HG03139 (cell line): Measurements from ENCODE around the gene ZNF732.
"Not testable (repeated sequence)": the region's sequence is repeated elsewhere in the genome, so short reads cannot be mapped to it uniquely, and the experiment has no call there.

Experiments used
- ATAC-seq: cut with Tn5 transposase; IDR thresholded peaks from one replicate; pipeline ENCODE4 v1.9.1; 2021; ENCODE audit not compliant: unreplicated experiment

Gene ZNF732

GRCh38 chr4:304969-305680 lies at the start of gene ZNF732:
ZNF732 (minus strand) TSS chr4:305474; CDS start chr4:305310, 164 bp downstream.
- ATAC-seq: no peak

GRCh38 chr4:340011-340410 lies 34.7 kb upstream of the ZNF732 start:
- no peak for ATAC-seq

- no peak for ATAC-seq
Observed at GRCh38 chr4:338759-339097, 33.5 kb upstream of the ZNF732 start.

- ATAC-seq: peak; percentile 28
Observed at GRCh38 chr4:337932-338758, 32.9 kb upstream of the ZNF732 start.

GRCh38 chr4:337143-337931 lies 32.1 kb upstream of the ZNF732 start, which contains the start of gene ZNF141:
ZNF141 (plus strand) TSS chr4:337814; CDS start chr4:337984, 170 bp downstream.
- peak; percentile 95 for ATAC-seq

- ATAC-seq: peak; percentile 2
Observed at GRCh38 chr4:336893-337142, 31.5 kb upstream of the ZNF732 start.

GRCh38 chr4:336099-336892 lies 31.0 kb upstream of the ZNF732 start:
- no peak for ATAC-seq

- ATAC-seq: no peak
Observed at GRCh38 chr4:335515-335914, 30.2 kb upstream of the ZNF732 start.

GRCh38 chr4:328729-329128 lies 23.5 kb upstream of the ZNF732 start:
- ATAC-seq: no peak

- ATAC-seq: no peak
Observed at GRCh38 chr4:314296-314903, 9.1 kb upstream of the ZNF732 start.

- no peak for ATAC-seq
Observed at GRCh38 chr4:309807-310206, 4.5 kb upstream of the ZNF732 start.

- ATAC-seq: no peak
Observed at GRCh38 chr4:306551-306961, 1.3 kb upstream of the ZNF732 start.

- not testable (repeated sequence) for ATAC-seq
Observed at GRCh38 chr4:304516-304915, 758 bp downstream of the ZNF732 start.

GRCh38 chr4:302381-302780 lies 2.9 kb downstream of the ZNF732 start:
- ATAC-seq: no peak

GRCh38 chr4:294732-295131 lies 10.5 kb downstream of the ZNF732 start:
- no peak for ATAC-seq

- no peak for ATAC-seq
Observed at GRCh38 chr4:288891-289290, 16.4 kb downstream of the ZNF732 start.

- ATAC-seq: no peak
Observed at GRCh38 chr4:273309-274017, 31.8 kb downstream of the ZNF732 start.

- ATAC-seq: no peak
Observed at GRCh38 chr4:271492-272103, 33.7 kb downstream of the ZNF732 start.

GRCh38 chr4:259240-259639 lies 46.0 kb downstream of the ZNF732 start:
- not testable (repeated sequence) for ATAC-seq

- ATAC-seq: no peak
Observed at GRCh38 chr4:256492-256891, 48.8 kb downstream of the ZNF732 start.
